ENCODE measurements around the gene CADM1.

DNA sequence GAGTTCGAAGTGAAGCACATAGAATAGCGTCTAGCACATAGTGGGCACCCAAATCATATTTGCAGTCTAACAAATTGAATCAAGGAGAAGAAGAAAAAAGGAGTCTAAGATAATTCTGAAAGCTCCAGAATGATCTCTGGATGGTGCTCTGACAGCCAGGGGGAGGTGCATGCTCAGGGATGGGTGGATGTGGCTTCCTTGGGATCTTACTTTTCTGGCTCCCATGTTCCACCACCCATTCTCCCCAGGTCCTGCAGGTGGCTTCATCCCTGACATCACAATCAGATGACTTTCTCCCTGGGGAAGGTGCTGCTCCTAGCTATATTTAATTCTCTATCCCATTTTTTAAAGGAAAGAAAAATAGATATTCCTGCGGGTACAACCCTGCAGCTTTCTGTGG lies 381.9 kb downstream of the CADM1 start:
- TF ChIP-seq, protein P1, sequence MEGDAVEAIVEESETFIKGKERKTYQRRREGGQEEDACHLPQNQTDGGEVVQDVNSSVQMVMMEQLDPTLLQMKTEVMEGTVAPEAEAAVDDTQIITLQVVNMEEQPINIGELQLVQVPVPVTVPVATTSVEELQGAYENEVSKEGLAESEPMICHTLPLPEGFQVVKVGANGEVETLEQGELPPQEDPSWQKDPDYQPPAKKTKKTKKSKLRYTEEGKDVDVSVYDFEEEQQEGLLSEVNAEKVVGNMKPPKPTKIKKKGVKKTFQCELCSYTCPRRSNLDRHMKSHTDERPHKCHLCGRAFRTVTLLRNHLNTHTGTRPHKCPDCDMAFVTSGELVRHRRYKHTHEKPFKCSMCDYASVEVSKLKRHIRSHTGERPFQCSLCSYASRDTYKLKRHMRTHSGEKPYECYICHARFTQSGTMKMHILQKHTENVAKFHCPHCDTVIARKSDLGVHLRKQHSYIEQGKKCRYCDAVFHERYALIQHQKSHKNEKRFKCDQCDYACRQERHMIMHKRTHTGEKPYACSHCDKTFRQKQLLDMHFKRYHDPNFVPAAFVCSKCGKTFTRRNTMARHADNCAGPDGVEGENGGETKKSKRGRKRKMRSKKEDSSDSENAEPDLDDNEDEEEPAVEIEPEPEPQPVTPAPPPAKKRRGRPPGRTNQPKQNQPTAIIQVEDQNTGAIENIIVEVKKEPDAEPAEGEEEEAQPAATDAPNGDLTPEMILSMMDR (IDR thresholded peaks at IDR 0.05; ENCODE audit: low read depth, low read length, missing input control) = no peak
- no peak for TF ChIP-seq TAF1 (conservative IDR thresholded peaks at IDR 0.05)
- TF ChIP-seq, protein P2, sequence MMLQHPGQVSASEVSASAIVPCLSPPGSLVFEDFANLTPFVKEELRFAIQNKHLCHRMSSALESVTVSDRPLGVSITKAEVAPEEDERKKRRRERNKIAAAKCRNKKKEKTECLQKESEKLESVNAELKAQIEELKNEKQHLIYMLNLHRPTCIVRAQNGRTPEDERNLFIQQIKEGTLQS (IDR thresholded peaks at IDR 0.05) = no peak
- TF ChIP-seq, protein P3, sequence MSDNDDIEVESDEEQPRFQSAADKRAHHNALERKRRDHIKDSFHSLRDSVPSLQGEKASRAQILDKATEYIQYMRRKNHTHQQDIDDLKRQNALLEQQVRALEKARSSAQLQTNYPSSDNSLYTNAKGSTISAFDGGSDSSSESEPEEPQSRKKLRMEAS (IDR thresholded peaks at IDR 0.05) = no peak
- no peak for TF ChIP-seq RAD21 (IDR thresholded peaks at IDR 0.05)

Measured in liver (tissue), 3 donors.